ENCODE measurements around the gene CELSR1. TPM values are rescaled to one million over a fixed set of nuclear protein-coding genes. Genes with fewer than 3 reads are reported as not detected.
"Not testable (repeated sequence)": the region's sequence is repeated elsewhere in the genome, so short reads cannot be mapped to it uniquely, and the experiment has no call there.

The CELSR1 gene
- total RNA-seq, 4 donors from 2014 or later = 31.7 to 72.7 (median 54.1) TPM

DNA sequence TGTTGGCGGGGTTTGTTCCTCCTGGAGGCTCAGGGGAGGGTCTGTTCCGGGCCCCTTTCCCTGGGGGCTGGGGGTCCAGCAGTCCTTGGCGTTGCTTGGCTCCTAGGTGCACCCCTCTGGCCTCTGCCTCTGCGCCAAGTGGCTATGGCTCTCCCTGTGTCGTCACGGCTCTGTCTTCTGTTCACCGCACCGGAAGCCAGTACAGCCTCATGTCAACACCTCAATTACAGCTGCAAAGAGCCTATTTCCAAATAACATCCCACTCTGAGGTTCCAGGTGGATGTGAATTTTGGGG lies 64.8 kb downstream of the CELSR1 start:
- WGBS, 2 donors = 80 to 83% methylated on average over 8 of the region's 8 CpGs
- TF ChIP-seq, protein P1, sequence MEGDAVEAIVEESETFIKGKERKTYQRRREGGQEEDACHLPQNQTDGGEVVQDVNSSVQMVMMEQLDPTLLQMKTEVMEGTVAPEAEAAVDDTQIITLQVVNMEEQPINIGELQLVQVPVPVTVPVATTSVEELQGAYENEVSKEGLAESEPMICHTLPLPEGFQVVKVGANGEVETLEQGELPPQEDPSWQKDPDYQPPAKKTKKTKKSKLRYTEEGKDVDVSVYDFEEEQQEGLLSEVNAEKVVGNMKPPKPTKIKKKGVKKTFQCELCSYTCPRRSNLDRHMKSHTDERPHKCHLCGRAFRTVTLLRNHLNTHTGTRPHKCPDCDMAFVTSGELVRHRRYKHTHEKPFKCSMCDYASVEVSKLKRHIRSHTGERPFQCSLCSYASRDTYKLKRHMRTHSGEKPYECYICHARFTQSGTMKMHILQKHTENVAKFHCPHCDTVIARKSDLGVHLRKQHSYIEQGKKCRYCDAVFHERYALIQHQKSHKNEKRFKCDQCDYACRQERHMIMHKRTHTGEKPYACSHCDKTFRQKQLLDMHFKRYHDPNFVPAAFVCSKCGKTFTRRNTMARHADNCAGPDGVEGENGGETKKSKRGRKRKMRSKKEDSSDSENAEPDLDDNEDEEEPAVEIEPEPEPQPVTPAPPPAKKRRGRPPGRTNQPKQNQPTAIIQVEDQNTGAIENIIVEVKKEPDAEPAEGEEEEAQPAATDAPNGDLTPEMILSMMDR (IDR thresholded peaks at IDR 0.05) = no peak
- TF ChIP-seq POLR2A (IDR thresholded peaks at IDR 0.05) = no peak

DNA sequence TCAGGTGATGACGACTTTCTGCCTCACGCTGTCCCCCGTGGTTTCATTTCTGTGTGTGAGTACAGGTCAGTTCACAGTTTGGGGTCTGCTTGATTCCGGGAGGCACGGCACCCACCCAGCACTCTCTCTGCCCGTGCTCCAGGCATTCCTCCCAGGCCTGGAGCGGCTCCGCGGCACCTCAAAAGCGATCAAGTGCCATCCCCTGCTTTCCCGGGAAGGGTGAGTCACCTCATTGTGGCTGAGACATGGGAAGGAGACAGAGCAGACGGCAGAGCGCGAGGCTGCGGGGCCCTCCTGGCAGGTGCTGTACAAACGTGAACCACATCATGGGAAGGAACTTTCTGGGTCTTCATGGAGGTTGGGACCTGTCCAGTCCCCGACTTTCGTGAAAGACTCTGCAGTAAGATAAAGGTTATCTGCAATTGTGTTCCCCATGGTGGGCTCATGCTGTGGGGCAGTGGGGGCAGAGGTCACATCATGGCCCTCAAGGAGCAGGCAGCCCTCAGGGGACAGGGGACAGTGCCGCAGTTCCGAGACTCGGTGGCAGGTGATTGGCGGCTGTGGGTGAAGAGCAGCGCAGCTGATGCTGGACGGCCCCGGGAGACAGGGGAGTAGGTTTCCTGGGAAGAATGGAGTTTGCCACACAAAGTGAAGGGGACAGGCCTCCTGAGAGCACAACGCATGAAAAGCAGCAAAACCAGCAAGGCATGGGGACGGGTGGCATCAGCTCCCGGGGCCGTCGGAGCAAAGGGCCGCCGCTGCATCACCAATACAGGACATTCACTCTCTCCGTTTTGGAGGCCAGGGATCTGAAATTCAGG lies 65.3 kb downstream of the CELSR1 start:
- no peak overlapping the region for H3K4me3 ChIP-seq (ENCODE audit: low read depth, poor library complexity, severe bottlenecking)
- DNase-seq (ENCODE audit: low spot score in 2 of 2) = no peak
- intact Hi-C loops (cut with DNase I; ENCODE audit: low total_unique reads) = no loop called here
- TF ChIP-seq, protein P1 (IDR thresholded peaks at IDR 0.05) = no peak
- TF ChIP-seq POLR2A (IDR thresholded peaks at IDR 0.05) = no peak
- 69 to 70% methylated on average over 33 of the region's 33 CpGs for WGBS, 2 donors

More for the DNA sequence above, 64.8 kb downstream of the CELSR1 start:
- intact Hi-C loops (cut with DNase I; ENCODE audit: low total_unique reads) = no loop called here
- DNase-seq (ENCODE audit: low spot score in 2 of 2) = no peak
- no peak overlapping the region for H3K4me3 ChIP-seq (ENCODE audit: low read depth, poor library complexity, severe bottlenecking)

DNA sequence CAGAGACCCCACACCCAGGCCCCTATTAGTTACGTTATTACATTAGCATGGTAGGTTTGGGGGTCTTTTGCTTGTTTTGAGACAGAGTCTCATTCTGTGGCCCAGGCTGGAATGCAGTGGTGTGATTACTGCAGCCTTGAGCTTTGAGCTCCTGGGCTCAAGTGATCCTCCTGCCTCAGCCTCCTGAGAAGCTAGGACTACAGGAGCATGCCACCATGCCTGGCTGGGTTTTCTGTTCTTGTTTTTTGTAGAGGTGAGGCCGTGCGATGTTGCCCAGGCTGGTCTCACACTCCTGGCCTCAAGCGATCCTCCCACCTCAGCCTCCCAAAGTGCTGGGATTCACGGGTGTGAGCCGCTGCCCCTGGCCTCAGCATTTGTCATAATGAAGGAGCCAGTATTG lies 66.1 kb downstream of the CELSR1 start:
- H3K4me3 ChIP-seq (ENCODE audit: low read depth, poor library complexity, severe bottlenecking); DNase-seq (ENCODE audit: low spot score in 2 of 2); intact Hi-C loops (cut with DNase I; ENCODE audit: low total_unique reads): not testable (repeated sequence)
- WGBS, 2 donors = 86 to 91% methylated on average over 6 of the region's 6 CpGs

DNA sequence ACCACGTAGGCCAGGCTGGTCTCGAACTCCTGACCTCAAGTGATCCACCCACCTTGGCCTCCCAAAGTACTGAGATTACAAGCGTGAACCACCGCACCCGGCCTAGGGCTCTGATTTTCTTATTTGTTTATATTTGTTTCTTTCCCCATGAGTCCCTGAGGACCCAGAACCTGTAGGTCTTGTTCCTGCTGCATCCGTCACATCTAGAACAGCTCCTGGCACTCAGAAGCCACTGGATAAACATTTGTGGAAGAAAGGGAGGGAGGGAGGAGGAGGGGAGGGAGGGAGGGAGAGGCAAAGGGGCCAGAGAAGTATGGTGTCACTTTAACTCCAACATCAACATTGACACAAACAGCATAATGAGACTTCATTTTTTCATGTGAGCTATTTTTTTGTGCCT lies 67.7 kb downstream of the CELSR1 start:
- no peak overlapping the region for H3K4me3 ChIP-seq (ENCODE audit: low read depth, poor library complexity, severe bottlenecking)
- no peak for DNase-seq (ENCODE audit: low spot score in 2 of 2)
- no peak for TF ChIP-seq POLR2A (IDR thresholded peaks at IDR 0.05)
- TF ChIP-seq, protein P1 (IDR thresholded peaks at IDR 0.05) = no peak
- WGBS, 2 donors = 49 to 56% methylated on average over 6 of the region's 6 CpGs
- intact Hi-C loops (cut with DNase I; ENCODE audit: low total_unique reads) = no loop called here

- 42% methylated on average over 5 of the region's 5 CpGs for WGBS, 2 donors
- intact Hi-C loops (cut with DNase I; ENCODE audit: low total_unique reads) = no loop called here
- H3K4me3 ChIP-seq (ENCODE audit: low read depth, poor library complexity, severe bottlenecking) = no peak overlapping the region
- DNase-seq (ENCODE audit: low spot score in 2 of 2) = no peak
- no peak for TF ChIP-seq POLR2A (IDR thresholded peaks at IDR 0.05)
- TF ChIP-seq, protein P1 (IDR thresholded peaks at IDR 0.05) = no peak
These were observed 70.4 kb downstream of the CELSR1 start for GRCh38 chr22:46467006-46467405.

DNA sequence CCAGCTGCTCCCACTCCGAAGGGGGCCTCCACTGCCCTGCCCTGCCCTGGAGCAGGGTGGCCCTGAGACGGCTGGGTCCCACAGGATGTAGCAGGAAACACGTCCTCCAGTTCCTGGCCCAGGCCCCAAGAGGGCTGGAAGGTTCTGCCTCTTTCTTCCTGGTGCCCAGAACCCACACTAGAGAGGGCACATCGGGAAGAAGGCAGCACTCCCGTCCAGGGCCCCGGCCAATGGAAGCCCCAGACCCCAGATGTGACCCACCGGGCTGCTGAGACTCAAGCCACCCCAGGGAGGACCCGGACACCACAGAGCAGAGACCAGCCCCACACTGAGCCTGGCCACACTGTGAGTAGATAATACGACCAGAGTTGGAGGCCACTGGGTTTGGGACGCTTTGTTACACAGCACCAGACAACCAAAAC lies 71.2 kb downstream of the CELSR1 start:
- 68 to 72% methylated on average over 8 to 10 of the region's 10 CpGs for WGBS, 2 donors
- DNase-seq (ENCODE audit: low spot score in 2 of 2) = no peak

More for the DNA sequence above, 71.2 kb downstream of the CELSR1 start:
- TF ChIP-seq, protein P1 (IDR thresholded peaks at IDR 0.05) = no peak
- no peak for TF ChIP-seq POLR2A (IDR thresholded peaks at IDR 0.05)
- intact Hi-C loops (cut with DNase I; ENCODE audit: low total_unique reads) = no loop called here
- no peak overlapping the region for H3K4me3 ChIP-seq (ENCODE audit: low read depth, poor library complexity, severe bottlenecking)

All from lower leg skin (tissue), 4 donors.